Measurements from ENCODE around the gene CHN1. TPM values are rescaled to one million over a fixed set of nuclear protein-coding genes. Genes with fewer than 3 reads are reported as not detected.

The CHN1 gene
- total RNA-seq, 1 experiment from 2014 or later, result 0.41 TPM

GRCh38 chr2:174963437-174964400 is 41.5 kb downstream of the CHN1 start:
- no peak for DNase-seq
- Mint-ChIP-seq H3K9me3 (ENCODE audit: unreplicated experiment) (no peaks in the 10 kb centered on the region), H3K4me3 (ENCODE audit: unreplicated experiment) (no peak overlapping the region), H3K27ac (ENCODE audit: unreplicated experiment) (no peak overlapping the region), H3K27me3 (ENCODE audit: insufficient read depth, unreplicated experiment) (peaks cover 13% of the 10 kb centered on the region), H3K36me3 (ENCODE audit: insufficient read depth, unreplicated experiment) (no peaks in the 10 kb centered on the region), H3K4me1 (ENCODE audit: low read depth, unreplicated experiment) (no peaks in the 10 kb centered on the region)
- no TSS peak for BruUV-seq (replicated peaks)
- POLR2A ChIA-PET, result no interaction called here
- Histone ChIP-seq H3K27me3 (replicated peaks; ENCODE audit: control insufficient read depth, insufficient read depth, low read length) (no peaks in the 10 kb centered on the region), H3K9me3 (no peaks in the 10 kb centered on the region), H3K4me3 (ENCODE audit: low read depth, low read length) (no peak overlapping the region), H3K4me1 (no peaks in the 10 kb centered on the region), H3K36me3 (ENCODE audit: control insufficient read depth, insufficient read depth, low read length) (no peaks in the 10 kb centered on the region)
- CTCF ChIA-PET, result no interaction called here
- intact Hi-C loops (cut with micrococcal nuclease; ENCODE audit: unreplicated experiment), result no loop called here
- TF ChIP-seq, protein P1, sequence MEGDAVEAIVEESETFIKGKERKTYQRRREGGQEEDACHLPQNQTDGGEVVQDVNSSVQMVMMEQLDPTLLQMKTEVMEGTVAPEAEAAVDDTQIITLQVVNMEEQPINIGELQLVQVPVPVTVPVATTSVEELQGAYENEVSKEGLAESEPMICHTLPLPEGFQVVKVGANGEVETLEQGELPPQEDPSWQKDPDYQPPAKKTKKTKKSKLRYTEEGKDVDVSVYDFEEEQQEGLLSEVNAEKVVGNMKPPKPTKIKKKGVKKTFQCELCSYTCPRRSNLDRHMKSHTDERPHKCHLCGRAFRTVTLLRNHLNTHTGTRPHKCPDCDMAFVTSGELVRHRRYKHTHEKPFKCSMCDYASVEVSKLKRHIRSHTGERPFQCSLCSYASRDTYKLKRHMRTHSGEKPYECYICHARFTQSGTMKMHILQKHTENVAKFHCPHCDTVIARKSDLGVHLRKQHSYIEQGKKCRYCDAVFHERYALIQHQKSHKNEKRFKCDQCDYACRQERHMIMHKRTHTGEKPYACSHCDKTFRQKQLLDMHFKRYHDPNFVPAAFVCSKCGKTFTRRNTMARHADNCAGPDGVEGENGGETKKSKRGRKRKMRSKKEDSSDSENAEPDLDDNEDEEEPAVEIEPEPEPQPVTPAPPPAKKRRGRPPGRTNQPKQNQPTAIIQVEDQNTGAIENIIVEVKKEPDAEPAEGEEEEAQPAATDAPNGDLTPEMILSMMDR (IDR thresholded peaks at IDR 0.05; ENCODE audit: insufficient read depth in 1 of 2, low read depth in 1 of 2, low read length in 1 of 2, severe bottlenecking in 1 of 2, unreplicated experiment in 1 of 2), result no peak

DNA sequence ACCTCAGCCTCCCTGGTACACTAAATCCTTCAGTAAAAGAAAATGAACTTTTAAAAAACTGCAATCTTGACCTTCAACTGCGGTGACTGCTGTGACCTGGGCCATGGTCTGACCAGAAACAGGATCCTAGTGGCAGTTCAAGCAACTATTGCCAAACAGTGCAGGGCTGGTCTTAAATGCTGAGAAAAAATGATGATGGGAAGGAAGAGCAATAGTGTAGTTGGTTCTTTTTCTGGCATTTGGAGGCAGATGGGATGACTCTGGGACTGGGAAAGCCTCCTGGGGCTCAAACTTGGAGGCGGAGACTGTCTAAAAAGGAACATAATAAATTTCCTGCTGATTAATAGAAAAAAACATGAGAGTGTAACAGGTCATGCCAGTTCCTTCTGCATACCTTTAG is 45.4 kb downstream of the CHN1 start:
- Histone ChIP-seq H3K4me1 (no peaks in the 10 kb centered on the region), H3K9me3 (no peaks in the 10 kb centered on the region), H3K4me3 (ENCODE audit: low read depth, low read length) (no peak overlapping the region), H3K27me3 (replicated peaks; ENCODE audit: control insufficient read depth, insufficient read depth, low read length) (no peaks in the 10 kb centered on the region), H3K36me3 (ENCODE audit: control insufficient read depth, insufficient read depth, low read length) (no peaks in the 10 kb centered on the region)
- TF ChIP-seq, protein P1 (IDR thresholded peaks at IDR 0.05; ENCODE audit: insufficient read depth in 1 of 2, low read depth in 1 of 2, low read length in 1 of 2, severe bottlenecking in 1 of 2, unreplicated experiment in 1 of 2), result no peak
- Mint-ChIP-seq H3K27ac (ENCODE audit: unreplicated experiment) (no peak overlapping the region), H3K36me3 (ENCODE audit: insufficient read depth, unreplicated experiment) (no peaks in the 10 kb centered on the region), H3K27me3 (ENCODE audit: insufficient read depth, unreplicated experiment) (peaks cover 10% of the 10 kb centered on the region), H3K4me3 (ENCODE audit: unreplicated experiment) (no peak overlapping the region), H3K4me1 (ENCODE audit: low read depth, unreplicated experiment) (no peaks in the 10 kb centered on the region), H3K9me3 (ENCODE audit: unreplicated experiment) (no peaks in the 10 kb centered on the region)
- ChIA-PET CTCF (no interaction called here), POLR2A (no interaction called here)
- DNase-seq, result no peak
- intact Hi-C loops (cut with micrococcal nuclease; ENCODE audit: unreplicated experiment), result no loop called here
- no TSS peak for BruUV-seq (replicated peaks)

DNA sequence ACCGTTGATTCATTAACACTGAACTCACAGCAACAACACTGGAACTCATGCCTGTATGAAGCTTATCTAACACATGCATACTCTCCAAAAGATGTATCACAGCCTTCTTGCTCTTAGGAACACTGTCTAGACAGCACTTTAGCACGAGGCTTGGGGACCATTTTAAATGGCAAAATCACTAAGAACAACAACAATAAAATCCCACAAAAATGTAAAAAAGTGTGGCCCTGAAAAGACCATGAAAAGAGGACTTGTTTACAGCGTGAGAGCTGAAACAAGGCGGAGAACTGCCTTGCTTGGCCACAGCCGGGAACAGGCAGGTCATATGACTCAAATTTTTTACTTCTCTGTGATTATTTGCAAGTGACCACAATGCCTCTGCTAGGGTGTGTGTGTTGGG is 48.1 kb downstream of the CHN1 start:
- BruUV-seq (replicated peaks), result no TSS peak
- Histone ChIP-seq H3K9me3 (no peaks in the 10 kb centered on the region), H3K4me3 (ENCODE audit: low read depth, low read length) (no peak overlapping the region), H3K27me3 (replicated peaks; ENCODE audit: control insufficient read depth, insufficient read depth, low read length) (no peaks in the 10 kb centered on the region), H3K36me3 (ENCODE audit: control insufficient read depth, insufficient read depth, low read length) (no peaks in the 10 kb centered on the region), H3K4me1 (no peaks in the 10 kb centered on the region)
- TF ChIP-seq, protein P1 (IDR thresholded peaks at IDR 0.05; ENCODE audit: insufficient read depth in 1 of 2, low read depth in 1 of 2, low read length in 1 of 2, severe bottlenecking in 1 of 2, unreplicated experiment in 1 of 2), result no peak
- Mint-ChIP-seq H3K4me3 (ENCODE audit: unreplicated experiment) (no peak overlapping the region), H3K4me1 (ENCODE audit: low read depth, unreplicated experiment) (no peaks in the 10 kb centered on the region), H3K9me3 (ENCODE audit: unreplicated experiment) (no peaks in the 10 kb centered on the region), H3K27me3 (ENCODE audit: insufficient read depth, unreplicated experiment) (peaks cover 15% of the 10 kb centered on the region), H3K27ac (ENCODE audit: unreplicated experiment) (no peak overlapping the region), H3K36me3 (ENCODE audit: insufficient read depth, unreplicated experiment) (no peaks in the 10 kb centered on the region)
- no peak for DNase-seq
- ChIA-PET POLR2A (no interaction called here), CTCF (no interaction called here)
- intact Hi-C loops (cut with micrococcal nuclease; ENCODE audit: unreplicated experiment), result no loop called here
